ENCODE results near the gene GNB1L.
A peak's percentile ranks its signal among the peaks of the same experiment; 100 is the strongest.
"Not testable (repeated sequence)": the region's sequence is repeated elsewhere in the genome, so short reads cannot be mapped to it uniquely, and the experiment has no call there.

GNB1L gene

GRCh38 chr22:19784384-19785175, 70.1 kb downstream of the GNB1L start:
- DNase-seq (ENCODE audit: extremely low read depth in 1 of 2, low read depth in 1 of 2): no peak

- no peak for DNase-seq (ENCODE audit: extremely low read depth in 1 of 2, low read depth in 1 of 2)
These were observed 70.9 kb downstream of the GNB1L start for GRCh38 chr22:19783586-19784383.

GRCh38 chr22:19782533-19782932, 72.1 kb downstream of the GNB1L start:
- DNase-seq (ENCODE audit: extremely low read depth in 1 of 2, low read depth in 1 of 2): no peak

GRCh38 chr22:19779685-19780268, 74.9 kb downstream of the GNB1L start:
- DNase-seq (ENCODE audit: extremely low read depth in 1 of 2, low read depth in 1 of 2): no peak

GRCh38 chr22:19779011-19779421, 75.7 kb downstream of the GNB1L start:
- no peak for DNase-seq (ENCODE audit: extremely low read depth in 1 of 2, low read depth in 1 of 2)

GRCh38 chr22:19777192-19777591, 77.5 kb downstream of the GNB1L start:
- DNase-seq (ENCODE audit: extremely low read depth in 1 of 2, low read depth in 1 of 2): not testable (repeated sequence)

- DNase-seq (ENCODE audit: extremely low read depth in 1 of 2, low read depth in 1 of 2): no peak
These were observed 78.1 kb downstream of the GNB1L start for GRCh38 chr22:19776433-19777031.

- DNase-seq (ENCODE audit: extremely low read depth in 1 of 2, low read depth in 1 of 2): no peak
These were observed 79.0 kb downstream of the GNB1L start for GRCh38 chr22:19775496-19776325.

- no peak for DNase-seq (ENCODE audit: extremely low read depth in 1 of 2, low read depth in 1 of 2)
These were observed 80.0 kb downstream of the GNB1L start for GRCh38 chr22:19774628-19775027.

GRCh38 chr22:19773470-19774040, 81.1 kb downstream of the GNB1L start:
- DNase-seq (ENCODE audit: extremely low read depth in 1 of 2, low read depth in 1 of 2): no peak

- no peak for DNase-seq (ENCODE audit: extremely low read depth in 1 of 2, low read depth in 1 of 2)
These were observed 81.8 kb downstream of the GNB1L start for GRCh38 chr22:19772673-19773469.

- DNase-seq (ENCODE audit: extremely low read depth in 1 of 2, low read depth in 1 of 2): no peak
These were observed 82.3 kb downstream of the GNB1L start for GRCh38 chr22:19772422-19772672.

GRCh38 chr22:19770349-19771220, 84.1 kb downstream of the GNB1L start:
- no peak for DNase-seq (ENCODE audit: extremely low read depth in 1 of 2, low read depth in 1 of 2)

GRCh38 chr22:19769393-19769715, 85.3 kb downstream of the GNB1L start:
- DNase-seq (ENCODE audit: extremely low read depth in 1 of 2, low read depth in 1 of 2): no peak

- no peak for DNase-seq (ENCODE audit: extremely low read depth in 1 of 2, low read depth in 1 of 2)
These were observed 87.0 kb downstream of the GNB1L start for GRCh38 chr22:19767427-19768341.

GRCh38 chr22:19766511-19767426, 87.9 kb downstream of the GNB1L start:
- peak in 1 of 2 donors; percentile 32 for DNase-seq (ENCODE audit: extremely low read depth in 1 of 2, low read depth in 1 of 2)

- DNase-seq (ENCODE audit: extremely low read depth in 1 of 2, low read depth in 1 of 2): no peak
These were observed 88.5 kb downstream of the GNB1L start for GRCh38 chr22:19766240-19766510.

Data from activated CD8-positive, alpha-beta memory T cell treated with anti-CD3 and anti-CD28 coated beads for 1 hour (primary cell).